DMS53 (cell line): ENCODE measurements around the gene HDAC4.
A peak's percentile ranks its signal among the peaks of the same experiment; 100 is the strongest.

Source experiments
- DNase-seq: peaks from one replicate; lab custom pipeline; 2025; lab: John Stamatoyannopoulos, UW

The HDAC4 gene

DNA sequence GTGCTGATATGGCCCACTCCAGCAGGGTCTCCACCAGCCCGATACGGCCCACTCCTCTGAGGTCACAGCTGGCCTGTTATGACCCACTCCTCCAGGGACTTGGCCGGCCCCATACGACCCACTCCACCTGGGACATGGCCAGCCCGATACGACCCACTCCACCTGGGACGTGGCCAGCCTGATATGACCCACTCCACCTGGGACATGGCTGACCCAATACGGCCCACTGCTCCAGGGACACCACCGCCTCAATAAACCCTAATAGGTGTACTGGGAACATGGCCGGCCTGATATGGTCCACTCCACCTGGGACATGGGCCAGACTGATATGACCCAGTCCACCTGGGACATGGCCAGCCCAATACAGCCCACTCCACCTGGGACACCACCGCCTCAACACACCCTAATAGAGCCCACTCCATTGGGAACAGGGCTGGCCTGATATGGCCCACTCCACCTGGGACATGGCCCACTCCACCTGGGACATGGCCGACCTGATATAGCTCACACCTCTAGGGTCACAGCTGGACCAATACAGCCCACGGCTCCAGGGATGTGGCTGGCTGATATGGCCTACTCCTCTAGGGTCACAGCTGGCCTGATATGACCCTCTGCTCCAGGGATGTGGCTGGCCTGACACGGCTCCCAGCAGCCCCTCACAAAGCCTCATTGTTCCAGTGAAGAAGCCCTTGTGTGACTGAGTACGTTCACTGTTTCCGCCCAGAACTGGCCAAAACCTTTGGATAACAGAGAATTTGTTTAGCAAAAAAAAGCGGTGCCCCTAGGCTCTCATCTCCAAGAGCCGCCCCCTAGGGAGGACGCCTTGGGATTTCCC lies 245.6 kb downstream of the HDAC4 start:
- no peak for DNase-seq

GRCh38 chr2:239153806-239154591 lies 246.8 kb downstream of the HDAC4 start:
- no peak for DNase-seq

- DNase-seq = no peak
These were observed 247.9 kb downstream of the HDAC4 start for GRCh38 chr2:239152916-239153305.

- DNase-seq = no peak
These were observed 248.4 kb downstream of the HDAC4 start for GRCh38 chr2:239152239-239152915.

DNA sequence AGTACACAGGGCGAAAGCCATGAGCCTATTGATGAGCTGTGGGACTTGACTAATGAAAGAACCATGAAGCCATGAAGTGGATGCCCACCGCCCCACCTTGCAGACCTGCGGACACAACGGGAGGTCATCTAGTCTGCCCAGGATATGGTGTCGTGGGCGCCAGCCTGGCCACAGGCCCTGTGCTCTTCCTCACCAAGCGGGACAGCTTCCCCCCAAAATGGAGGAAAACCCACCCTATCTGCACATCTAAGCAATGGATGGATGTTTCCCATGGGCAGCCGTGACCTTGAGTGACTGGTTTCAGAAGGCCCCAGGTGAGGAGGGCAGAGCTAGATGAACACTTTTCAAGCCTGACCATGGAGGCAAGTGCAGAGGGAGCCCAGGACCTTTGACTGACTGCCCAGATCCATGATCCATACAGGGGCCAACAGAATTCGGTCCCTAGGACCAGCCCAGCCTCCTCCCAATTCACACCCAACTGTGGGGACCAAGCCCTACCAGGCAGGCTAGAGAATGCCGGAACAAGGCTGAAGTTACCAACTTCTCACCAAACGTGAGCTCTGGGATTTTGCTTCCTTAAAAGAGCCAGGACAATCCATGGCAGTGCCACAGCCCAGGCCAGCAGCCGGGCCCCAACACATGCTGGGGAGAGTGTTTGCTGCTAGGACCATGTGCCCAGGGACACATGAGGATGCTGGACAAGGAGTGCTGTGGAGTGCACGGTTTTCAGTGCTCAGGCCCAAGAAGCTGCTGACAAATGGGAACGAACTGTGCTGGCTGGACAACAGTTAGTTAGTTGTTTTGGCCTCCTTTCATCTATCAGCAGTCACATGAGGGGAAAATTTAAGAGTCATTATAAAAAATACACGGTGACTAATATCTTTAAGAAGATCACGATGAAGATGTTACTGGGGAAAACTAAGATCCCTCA lies 249.4 kb downstream of the HDAC4 start:
- no peak for DNase-seq

GRCh38 chr2:239150125-239151011 lies 250.5 kb downstream of the HDAC4 start:
- DNase-seq = peak; percentile 40

DNA sequence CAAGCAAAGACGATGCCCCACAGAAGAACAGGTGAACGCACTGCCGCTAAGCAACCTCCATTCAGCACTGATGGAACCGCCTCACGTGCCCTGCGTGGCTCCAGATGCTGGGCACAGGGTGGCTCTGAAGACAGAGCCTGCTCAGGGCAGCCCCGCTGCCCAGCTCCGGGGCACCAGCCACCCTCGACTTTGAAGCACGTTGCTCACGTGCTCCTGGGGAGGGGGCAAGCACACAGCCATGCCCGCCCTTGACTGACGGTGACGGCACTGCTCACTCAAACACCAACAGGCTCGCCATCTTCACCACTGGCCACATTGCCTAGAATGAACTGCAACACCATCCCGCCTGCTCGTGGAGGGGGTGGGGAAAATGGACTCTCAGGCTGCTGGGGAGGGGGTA lies 251.3 kb downstream of the HDAC4 start:
- DNase-seq = no peak

- no peak for DNase-seq
These were observed 252.2 kb downstream of the HDAC4 start for GRCh38 chr2:239148495-239149200.

GRCh38 chr2:239147376-239147775 lies 253.4 kb downstream of the HDAC4 start:
- DNase-seq = no peak

- no peak for DNase-seq
These were observed 254.1 kb downstream of the HDAC4 start for GRCh38 chr2:239146741-239147181.

DNA sequence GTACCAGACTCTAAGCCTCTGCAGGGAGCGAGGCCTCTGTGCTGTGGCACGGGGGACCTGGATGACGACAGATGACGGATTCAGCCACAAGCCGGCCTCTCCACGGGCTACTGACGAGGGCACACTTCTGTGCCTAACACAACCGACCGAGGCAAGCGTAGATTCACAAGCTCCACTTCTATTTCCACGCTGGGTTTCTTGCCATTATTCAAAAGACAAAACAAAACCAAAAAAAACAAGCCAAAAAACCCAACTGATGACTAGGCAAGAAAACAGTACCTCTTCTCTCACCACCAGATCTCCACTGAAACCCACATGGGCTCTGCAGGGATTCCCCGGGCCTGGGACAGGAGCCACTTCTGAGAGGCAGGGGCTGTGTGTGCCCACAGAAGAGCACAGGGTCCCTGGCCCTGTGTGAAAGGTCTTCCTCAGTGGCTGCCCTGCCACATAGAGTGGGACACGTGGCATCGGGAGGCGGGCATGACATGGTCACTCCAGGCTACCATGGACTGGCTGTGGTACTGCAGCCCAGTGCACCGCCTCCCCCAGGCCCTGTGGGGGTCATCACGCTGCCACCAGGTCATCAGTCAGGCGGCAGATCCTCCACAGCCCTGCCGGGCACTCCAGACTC lies 254.7 kb downstream of the HDAC4 start:
- DNase-seq = no peak

- DNase-seq = no peak
These were observed 255.2 kb downstream of the HDAC4 start for GRCh38 chr2:239145601-239146000.

DNA sequence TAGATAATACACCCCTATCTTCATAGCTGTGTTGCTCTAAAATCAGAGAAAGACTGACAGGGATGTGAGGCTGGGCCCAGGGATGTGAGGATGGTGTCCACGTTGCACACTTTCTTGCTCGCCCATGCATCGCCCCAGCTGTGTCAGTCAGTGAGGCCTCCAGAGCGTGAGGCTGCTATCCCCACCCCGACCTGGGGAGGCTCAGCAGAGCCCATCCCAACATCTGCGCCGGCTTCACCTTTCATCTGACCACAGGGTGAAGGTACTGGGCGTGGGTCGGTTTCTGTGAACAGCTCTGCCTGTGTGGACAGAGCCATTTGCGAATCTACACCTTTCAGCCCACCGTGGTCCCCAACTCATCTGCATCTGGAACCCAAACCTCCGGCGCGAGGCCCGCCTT lies 255.7 kb downstream of the HDAC4 start:
- DNase-seq = no peak

- peak; percentile 41 for DNase-seq
These were observed 256.2 kb downstream of the HDAC4 start for GRCh38 chr2:239144713-239144999.

DNA sequence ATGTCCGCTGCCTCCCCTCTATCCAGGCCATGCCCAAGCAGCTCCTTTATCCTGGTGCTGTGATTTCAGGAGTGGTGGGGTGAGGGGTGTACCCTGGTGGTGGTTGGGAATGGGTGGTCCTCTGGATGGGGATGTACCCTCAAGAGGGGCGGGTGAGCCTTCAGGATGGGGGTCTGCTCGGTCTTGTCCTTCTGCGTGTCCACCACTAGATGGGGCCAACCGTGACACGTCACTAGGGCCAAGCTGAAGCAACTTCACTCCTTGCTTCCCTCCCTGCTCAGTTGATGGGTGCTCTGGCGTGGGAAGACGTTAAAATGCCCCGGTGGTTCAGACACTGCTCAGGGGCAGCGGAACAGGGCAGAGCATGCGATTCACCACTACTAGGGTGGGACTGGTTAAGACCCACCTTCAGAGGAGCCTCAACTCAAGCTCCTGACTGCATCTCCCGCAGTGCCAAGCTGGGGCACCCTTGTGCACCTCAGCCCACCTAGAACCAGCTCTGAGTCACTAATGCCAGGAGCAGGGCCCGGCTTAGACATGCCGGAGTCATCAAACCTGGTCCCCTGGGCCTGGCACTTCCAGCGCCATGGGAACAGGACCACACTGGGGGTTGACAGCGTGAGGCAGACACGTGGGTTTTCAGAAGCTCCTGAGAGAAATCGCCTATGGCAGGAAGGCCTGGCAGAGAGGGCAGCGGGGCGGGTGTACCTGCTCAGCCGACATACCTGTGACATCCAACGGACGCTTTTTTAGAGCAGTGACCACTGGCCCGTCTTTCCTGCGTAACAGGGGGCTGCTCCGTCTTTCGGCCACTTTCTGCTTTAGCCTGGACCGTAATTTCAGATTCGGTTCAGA lies 256.7 kb downstream of the HDAC4 start:
- DNase-seq = peak; percentile 71

DNA sequence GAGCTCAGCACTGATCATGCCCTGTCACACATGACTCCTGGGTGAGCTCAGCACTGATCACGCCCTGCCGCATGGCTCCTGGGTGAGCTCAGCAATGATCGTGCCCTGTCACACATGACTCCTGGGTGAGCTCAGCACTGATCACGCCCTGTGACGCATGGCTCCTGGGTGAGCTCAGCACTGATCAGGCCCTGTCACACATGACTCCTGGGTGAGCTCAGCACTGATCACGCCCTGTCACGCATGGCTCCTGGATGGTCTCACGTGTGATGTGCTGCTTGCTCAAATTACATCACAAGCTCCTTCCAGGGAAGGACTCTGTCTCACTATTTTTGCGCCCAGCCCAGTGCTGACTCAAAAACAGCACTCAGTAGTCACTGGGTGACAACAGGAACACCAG lies 258.0 kb downstream of the HDAC4 start:
- DNase-seq = no peak

- DNase-seq = no peak
These were observed 258.5 kb downstream of the HDAC4 start for GRCh38 chr2:239142296-239142695.

- no peak for DNase-seq
These were observed 259.6 kb downstream of the HDAC4 start for GRCh38 chr2:239141021-239141760.
